Measurements from ENCODE around the gene RPL13. TPM values are rescaled to one million over a fixed set of nuclear protein-coding genes. Genes with fewer than 3 reads are reported as not detected.

The RPL13 gene
- total RNA-seq, 1 donor from 2014 or later, result 9,109 TPM

DNA sequence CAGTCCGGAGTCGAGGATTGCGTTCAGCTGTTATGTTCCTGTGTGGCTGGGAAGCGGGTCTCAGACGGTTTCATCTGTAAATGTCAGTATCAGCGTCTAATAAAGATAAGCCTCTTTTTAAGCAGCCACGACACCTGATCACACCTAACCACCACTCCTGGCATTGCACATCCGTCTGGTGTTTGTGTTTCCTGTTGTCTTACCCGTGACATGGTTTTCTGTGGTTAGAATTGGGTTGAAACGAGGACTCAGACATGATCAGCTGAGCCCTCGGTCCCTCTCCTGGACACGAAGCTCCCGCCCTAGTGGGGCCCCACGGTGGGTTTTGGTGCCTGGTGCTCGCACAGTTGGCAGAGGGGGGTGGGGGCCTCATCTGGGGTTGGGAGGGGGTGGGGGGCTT is 33.4 kb downstream of the RPL13 start:
- TF ChIP-seq, protein P1, sequence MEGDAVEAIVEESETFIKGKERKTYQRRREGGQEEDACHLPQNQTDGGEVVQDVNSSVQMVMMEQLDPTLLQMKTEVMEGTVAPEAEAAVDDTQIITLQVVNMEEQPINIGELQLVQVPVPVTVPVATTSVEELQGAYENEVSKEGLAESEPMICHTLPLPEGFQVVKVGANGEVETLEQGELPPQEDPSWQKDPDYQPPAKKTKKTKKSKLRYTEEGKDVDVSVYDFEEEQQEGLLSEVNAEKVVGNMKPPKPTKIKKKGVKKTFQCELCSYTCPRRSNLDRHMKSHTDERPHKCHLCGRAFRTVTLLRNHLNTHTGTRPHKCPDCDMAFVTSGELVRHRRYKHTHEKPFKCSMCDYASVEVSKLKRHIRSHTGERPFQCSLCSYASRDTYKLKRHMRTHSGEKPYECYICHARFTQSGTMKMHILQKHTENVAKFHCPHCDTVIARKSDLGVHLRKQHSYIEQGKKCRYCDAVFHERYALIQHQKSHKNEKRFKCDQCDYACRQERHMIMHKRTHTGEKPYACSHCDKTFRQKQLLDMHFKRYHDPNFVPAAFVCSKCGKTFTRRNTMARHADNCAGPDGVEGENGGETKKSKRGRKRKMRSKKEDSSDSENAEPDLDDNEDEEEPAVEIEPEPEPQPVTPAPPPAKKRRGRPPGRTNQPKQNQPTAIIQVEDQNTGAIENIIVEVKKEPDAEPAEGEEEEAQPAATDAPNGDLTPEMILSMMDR (conservative IDR thresholded peaks at IDR 0.05; ENCODE audit: low read depth, low read length), result no peak
- no peak overlapping the region for H3K4me3 ChIP-seq (ENCODE audit: low read depth, low read length)
- no peak for DNase-seq (ENCODE audit: low read depth)

DNA sequence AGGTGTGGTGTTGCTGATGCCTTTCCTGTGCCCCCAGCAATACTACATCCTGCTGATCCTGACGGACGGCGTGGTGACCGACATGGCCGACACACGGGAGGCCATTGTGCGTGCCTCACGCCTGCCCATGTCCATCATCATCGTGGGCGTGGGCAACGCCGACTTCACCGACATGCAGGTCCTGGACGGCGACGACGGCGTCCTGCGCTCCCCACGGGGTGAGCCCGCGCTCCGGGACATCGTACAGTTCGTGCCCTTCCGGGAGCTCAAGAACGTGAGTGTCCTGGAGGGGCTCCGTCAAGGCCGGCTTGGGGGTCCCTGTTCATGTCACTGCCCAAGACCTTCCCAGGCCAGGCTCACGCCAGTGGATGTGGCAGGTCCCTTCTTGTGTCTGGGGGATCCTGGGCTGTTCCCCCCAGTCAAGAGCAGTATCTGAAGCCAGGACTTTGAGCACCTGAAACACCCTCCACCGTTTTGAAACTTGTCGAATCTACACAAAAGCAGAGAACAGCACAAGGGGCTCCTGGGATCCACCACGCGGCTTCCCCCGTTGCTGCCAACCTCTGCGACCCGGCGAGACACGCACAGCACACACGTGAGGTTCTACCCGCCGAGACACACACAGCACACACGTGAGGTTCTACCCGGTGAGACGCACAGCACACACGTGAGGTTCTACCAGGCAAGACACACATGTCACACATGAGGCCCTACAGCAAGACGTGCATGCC is 35.0 kb downstream of the RPL13 start:
- no peak overlapping the region for H3K4me3 ChIP-seq (ENCODE audit: low read depth, low read length)
- DNase-seq (ENCODE audit: low read depth), result no peak
- TF ChIP-seq, protein P1 (conservative IDR thresholded peaks at IDR 0.05; ENCODE audit: low read depth, low read length), result no peak

DNA sequence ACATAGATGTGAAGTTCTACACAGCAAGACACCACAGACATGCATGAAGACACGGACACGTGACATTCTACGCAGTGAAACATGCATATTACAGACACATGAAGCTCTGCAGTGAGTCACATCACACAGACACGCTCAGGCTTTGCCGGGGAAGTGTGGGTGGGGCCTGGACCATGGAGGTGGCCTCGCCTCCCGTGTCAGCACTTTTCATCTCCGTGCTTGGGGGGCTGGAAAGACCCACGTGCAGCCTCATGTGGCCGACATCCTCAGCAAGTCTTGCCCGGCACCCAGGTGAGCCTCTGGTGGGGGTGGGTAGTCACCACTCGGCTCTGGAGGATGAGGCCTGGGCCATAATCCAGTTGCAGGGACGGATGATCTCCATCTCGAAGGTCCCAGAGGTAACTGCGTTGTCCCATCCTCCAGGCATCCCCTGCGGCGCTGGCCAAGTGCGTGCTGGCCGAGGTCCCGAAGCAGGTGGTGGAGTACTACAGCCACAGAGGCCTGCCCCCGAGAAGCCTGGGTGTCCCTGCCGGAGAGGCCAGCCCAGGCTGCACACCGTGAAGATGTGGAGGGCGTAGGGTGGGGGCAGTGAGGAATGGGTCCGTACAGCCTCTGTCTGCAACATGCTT is 35.7 kb downstream of the RPL13 start:
- no peak for DNase-seq (ENCODE audit: low read depth)
- TF ChIP-seq, protein P1 (conservative IDR thresholded peaks at IDR 0.05; ENCODE audit: low read depth, low read length), result no peak
- H3K4me3 ChIP-seq (ENCODE audit: low read depth, low read length), result no peak overlapping the region

DNA sequence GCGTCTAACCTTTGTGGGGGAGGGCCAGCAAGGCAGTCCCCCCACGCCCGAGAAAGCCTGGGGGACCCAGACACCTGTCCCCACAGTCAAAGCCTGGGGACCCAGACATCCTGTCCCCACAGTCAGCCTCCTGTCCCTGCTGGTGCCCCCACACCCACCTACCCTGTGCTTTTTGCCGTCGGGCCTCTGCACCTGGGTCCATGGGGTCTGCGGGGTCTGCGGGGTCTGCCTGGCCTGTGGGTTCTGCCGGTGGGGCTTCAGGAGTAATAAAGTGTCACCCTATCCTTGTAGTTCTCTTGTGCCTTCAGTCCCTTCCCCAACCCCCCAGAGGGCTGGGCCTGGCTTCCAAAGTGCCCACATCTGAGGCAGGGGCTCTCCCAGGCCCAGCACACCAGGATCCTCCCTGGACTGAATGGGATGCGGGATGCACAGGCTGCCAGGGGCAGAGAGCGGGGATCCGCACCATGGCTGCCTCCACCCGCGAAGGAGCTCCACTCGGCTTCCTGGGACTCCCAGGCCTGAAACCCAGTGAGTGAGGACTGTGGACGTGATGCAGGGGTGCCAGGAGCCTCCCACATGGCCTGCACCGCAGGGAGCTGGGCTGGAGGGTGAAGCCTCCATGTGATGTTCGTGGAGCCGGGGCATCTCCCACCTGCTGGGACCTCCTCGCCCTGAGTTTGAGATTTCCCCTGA is 36.6 kb downstream of the RPL13 start:
- H3K4me3 ChIP-seq (ENCODE audit: low read depth, low read length), result no peak overlapping the region
- TF ChIP-seq, protein P1 (conservative IDR thresholded peaks at IDR 0.05; ENCODE audit: low read depth, low read length), result no peak
- no peak for DNase-seq (ENCODE audit: low read depth)

DNA sequence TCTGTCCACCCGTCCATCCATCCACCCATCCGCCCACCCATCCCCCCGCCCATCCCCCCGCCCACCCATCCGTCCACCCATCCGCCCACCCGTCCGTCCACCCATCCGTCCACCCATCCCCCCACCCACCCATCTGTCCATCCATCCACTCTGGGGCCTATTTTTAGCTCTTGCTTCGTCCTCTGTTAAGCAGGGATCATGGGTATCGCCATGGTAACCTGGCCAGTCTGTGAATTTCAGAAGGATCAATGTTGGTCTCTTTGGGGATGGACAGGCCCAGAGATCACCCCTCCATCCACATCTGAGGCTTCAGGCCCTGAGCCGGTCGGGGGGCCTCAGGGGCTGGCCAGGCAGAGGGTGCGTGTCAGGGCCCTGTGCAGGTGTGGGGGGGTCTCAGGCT is 37.7 kb downstream of the RPL13 start:
- TF ChIP-seq, protein P1 (conservative IDR thresholded peaks at IDR 0.05; ENCODE audit: low read depth, low read length), result no peak
- H3K4me3 ChIP-seq (ENCODE audit: low read depth, low read length), result no peak overlapping the region
- no peak for DNase-seq (ENCODE audit: low read depth)

DNA sequence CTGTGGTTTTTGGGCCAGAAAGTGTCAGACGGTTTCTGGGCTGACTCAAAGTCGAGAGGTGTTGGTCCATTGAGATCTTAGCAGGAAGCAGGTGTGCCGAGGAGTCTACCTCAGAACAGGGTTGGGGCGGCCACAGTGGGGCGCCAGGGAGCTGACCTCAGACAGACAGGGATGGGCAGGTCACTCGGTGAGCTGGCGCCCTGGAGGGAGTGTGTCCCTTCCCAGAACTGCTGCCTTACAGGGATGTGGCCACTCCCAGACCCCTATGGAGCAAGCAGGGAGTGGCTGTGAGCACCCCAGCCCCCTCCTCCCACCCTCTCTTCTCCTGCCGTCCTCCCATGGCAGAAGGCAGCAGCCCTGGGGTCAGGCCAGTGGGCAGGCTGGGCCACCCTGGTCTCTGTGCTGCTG is 39.0 kb downstream of the RPL13 start:
- TF ChIP-seq, protein P1 (conservative IDR thresholded peaks at IDR 0.05; ENCODE audit: low read depth, low read length), result peak; percentile 59
- no peak for DNase-seq (ENCODE audit: low read depth)
- no peak overlapping the region for H3K4me3 ChIP-seq (ENCODE audit: low read depth, low read length)
